Esophagus squamous epithelium (tissue), 4 donors: ENCODE data around the gene RASGRF2.

Experiments used
- CTCF ChIP-seq, 6 experiments: fragments of 450-650 bp in 4 of 6; fragments of 200-600 bp in 2 of 6; sonication (generic) in 2 of 6; IDR thresholded peaks; one replicate each; pipeline ENCODE4 v1.5.1; 2016 to 2019; ENCODE audit warnings: antibody characterized with exemption in 6 of 6, mild to moderate bottlenecking in 4 of 6, moderate library complexity in 4 of 6
- POLR2A ChIP-seq, 4 donors: fragments of 450-650 bp; IDR thresholded peaks; one replicate each; pipeline ENCODE4 v1.6.1; 2017; ENCODE audit warnings: antibody characterized with exemption in 4 of 4, mild to moderate bottlenecking in 4 of 4, moderate library complexity in 3 of 4

- TF ChIP-seq CTCF (IDR thresholded peaks at IDR 0.05) (no peak), POLR2A (IDR thresholded peaks at IDR 0.05) (no peak)
Measured at GRCh38 chr5:80958616-80959015, 1.5 kb upstream of the RASGRF2 start.
